B cell (primary cell): ENCODE data around the gene MYO5C.

Experiments
- EZH2 ChIP-seq: IDR thresholded peaks from 2 replicates; pipeline ENCODE4 v1.6.1; 2012; ENCODE audit warnings: borderline replicate concordance, low read depth, mild to moderate bottlenecking, moderate library complexity, low read length; ENCODE audit not compliant: insufficient read depth, poor library complexity, severe bottlenecking
- TF ChIP-seq, protein P1 (sequence below): fragments of 200-600 bp; IDR thresholded peaks from one replicate; pipeline ENCODE4 v1.8.0; 2022; ENCODE audit warnings: antibody characterized with exemption, mild to moderate bottlenecking

- TF ChIP-seq, protein P1, sequence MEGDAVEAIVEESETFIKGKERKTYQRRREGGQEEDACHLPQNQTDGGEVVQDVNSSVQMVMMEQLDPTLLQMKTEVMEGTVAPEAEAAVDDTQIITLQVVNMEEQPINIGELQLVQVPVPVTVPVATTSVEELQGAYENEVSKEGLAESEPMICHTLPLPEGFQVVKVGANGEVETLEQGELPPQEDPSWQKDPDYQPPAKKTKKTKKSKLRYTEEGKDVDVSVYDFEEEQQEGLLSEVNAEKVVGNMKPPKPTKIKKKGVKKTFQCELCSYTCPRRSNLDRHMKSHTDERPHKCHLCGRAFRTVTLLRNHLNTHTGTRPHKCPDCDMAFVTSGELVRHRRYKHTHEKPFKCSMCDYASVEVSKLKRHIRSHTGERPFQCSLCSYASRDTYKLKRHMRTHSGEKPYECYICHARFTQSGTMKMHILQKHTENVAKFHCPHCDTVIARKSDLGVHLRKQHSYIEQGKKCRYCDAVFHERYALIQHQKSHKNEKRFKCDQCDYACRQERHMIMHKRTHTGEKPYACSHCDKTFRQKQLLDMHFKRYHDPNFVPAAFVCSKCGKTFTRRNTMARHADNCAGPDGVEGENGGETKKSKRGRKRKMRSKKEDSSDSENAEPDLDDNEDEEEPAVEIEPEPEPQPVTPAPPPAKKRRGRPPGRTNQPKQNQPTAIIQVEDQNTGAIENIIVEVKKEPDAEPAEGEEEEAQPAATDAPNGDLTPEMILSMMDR = no peak
- no peak for TF ChIP-seq EZH2
These were observed 140.4 kb downstream of the MYO5C start for GRCh38 chr15:52154896-52155865.
